Panc1 (cell line): ENCODE results near the gene PRDX2. TPM values are rescaled to one million over a fixed set of nuclear protein-coding genes. Genes with fewer than 3 reads are reported as not detected.

Experiments
- ATAC-seq: fragments of 200-7000 bp; cut with Tn5 transposase; 2 replicates; pipeline ENCODE4 v1.9.1; 2020; ENCODE audit warnings: mild to moderate bottlenecking, moderate library complexity
- BruUV-seq: library from RNA; stranded (reverse); fragments of 400-500 nt; replicated peaks from 2 replicates; lab custom pipeline; 2021; lab: Mats Ljungman, UMichigan
- CTCF ChIA-PET: fragments of 300-600 bp; sonication (Branson Sonifier 250); formaldehyde crosslinking; loops from one replicate; lab custom pipeline; 2022; ENCODE audit warnings: antibody characterized with exemption; lab: Charles Lee
- POLR2A ChIA-PET: fragments of 300-600 bp; sonication (Branson Sonifier 250); formaldehyde crosslinking; loops from one replicate; lab custom pipeline; 2022; ENCODE audit warnings: antibody characterized with exemption; lab: Charles Lee
- DNase-seq: peaks from one replicate; pipeline ENCODE4 v3.0.0-alpha.2; 2010; ENCODE audit warnings: low read depth, low spot score
- H3K27ac ChIP-seq: 2 replicates; pipeline ENCODE4 v1.5.1; 2011; ENCODE audit warnings: mild to moderate bottlenecking, low read length, inconsistent platforms
- H3K27me3 ChIP-seq: fragments of 200-500 bp; sonication (Bioruptor generic); 2 replicates; pipeline ENCODE4 v1.6.0; 2014; ENCODE audit warnings: low read length, inconsistent platforms; ENCODE audit not compliant: control insufficient read depth, insufficient read depth
- H3K36me3 ChIP-seq: fragments of 200-500 bp; sonication (Bioruptor generic); 2 replicates; pipeline ENCODE4 v1.5.1; 2014; ENCODE audit warnings: inconsistent platforms, mild to moderate bottlenecking, low read length, moderate library complexity; ENCODE audit not compliant: control insufficient read depth, insufficient read depth
- H3K4me1 ChIP-seq: 2 replicates; pipeline ENCODE4 v1.5.1; 2011; ENCODE audit warnings: inconsistent platforms, mild to moderate bottlenecking, low read length, moderate library complexity; ENCODE audit not compliant: control insufficient read depth, insufficient read depth
- H3K4me3 ChIP-seq, 2 experiments: 2 replicates each; pipeline ENCODE4 v1.5.1; 2011 to 2012; ENCODE audit warnings: low read depth in 2 of 2, low read length in 2 of 2, mild to moderate bottlenecking in 2 of 2, inconsistent platforms in 1 of 2, moderate library complexity in 1 of 2
- H3K9me3 ChIP-seq: fragments of 200-500 bp; sonication (Bioruptor generic); 2 replicates; pipeline ENCODE4 v1.5.1; 2014; ENCODE audit warnings: low read depth, mild to moderate bottlenecking, inconsistent platforms, low read length, moderate library complexity; ENCODE audit not compliant: control insufficient read depth, insufficient read depth
- CTCF ChIP-seq: fragments of 450-650 bp; IDR thresholded peaks from 2 replicates; pipeline ENCODE4 v1.5.1; 2017; ENCODE audit warnings: mild to moderate bottlenecking
- POLR2AphosphoS5 ChIP-seq: IDR thresholded peaks from 2 replicates; pipeline ENCODE4 v1.6.1; 2012; ENCODE audit warnings: mild to moderate bottlenecking, low read depth, low read length, moderate library complexity
- REST ChIP-seq, 2 experiments: IDR thresholded peaks; 2 replicates each; pipeline ENCODE4 v1.6.1; 2011 to 2012; ENCODE audit warnings: low read depth in 2 of 2, control low read depth in 1 of 2, low read length in 1 of 2, mild to moderate bottlenecking in 1 of 2, moderate library complexity in 1 of 2; ENCODE audit not compliant: insufficient read depth in 1 of 2
- SIN3A ChIP-seq: IDR thresholded peaks from 2 replicates; pipeline ENCODE4 v1.6.1; 2012; ENCODE audit warnings: low read depth, mild to moderate bottlenecking, low read length, moderate library complexity, borderline replicate concordance; ENCODE audit not compliant: insufficient read depth
- TCF7L2 ChIP-seq: IDR thresholded peaks from 2 replicates; pipeline ENCODE4 v1.6.1; 2011; ENCODE audit warnings: mild to moderate bottlenecking, low read depth, low read length, inconsistent platforms
- in situ Hi-C: cut with HindIII; loops from 2 replicates; pipeline ENCODE4 v1.10.0; 2016; ENCODE audit warnings: low sequenced_read_pairs, low pct_unique_long_range_greater_than_20kb
- intact Hi-C: fragments of 100-400 bp; cut with micrococcal nuclease; formaldehyde crosslinking; loops from one replicate; pipeline ENCODE4 v1.10.0; 2022; ENCODE audit not compliant: unreplicated experiment
- total RNA-seq: library from RNA; stranded (reverse); gene quantifications from one replicate; pipeline ENCODE4 v1.2.1, GENCODE V29; 2021; ENCODE audit not compliant: unreplicated experiment

Gene PRDX2
- total RNA-seq, 1 experiment from 2014 or later: 61.0 TPM

- peak; percentile 96 for TF ChIP-seq CTCF
- TF ChIP-seq POLR2AphosphoS5: no peak
- in situ Hi-C loops: no loop called here
- peak overlapping the region; percentile 59; the same call in 1 of the 2 replicates for H3K27ac ChIP-seq
These were observed 43.9 kb downstream of the PRDX2 start for GRCh38 chr19:12757544-12758274.

GRCh38 chr19:12756150-12756883 lies 45.3 kb downstream of the PRDX2 start:
- no TSS peak for BruUV-seq
- DNase-seq: no peak
- H3K4me3 ChIP-seq: no peak overlapping the region
- no peaks in the 10 kb centered on the region for H3K4me1 ChIP-seq
- no peaks in the 10 kb centered on the region for H3K9me3 ChIP-seq
- H3K27me3 ChIP-seq: no peaks in the 10 kb centered on the region
- no peaks in the 10 kb centered on the region for H3K36me3 ChIP-seq
- no peak for ATAC-seq
- intact Hi-C loops: no loop called here
- TF ChIP-seq SIN3A: no peak
- TF ChIP-seq REST (IDR thresholded peaks at IDR 0.05; ENCODE audit: insufficient read depth in 1 of 2, low read depth in 2 of 2, low read length in 1 of 2): no peak
- no peak for TF ChIP-seq TCF7L2
- no peak for TF ChIP-seq CTCF
- no peak for TF ChIP-seq POLR2AphosphoS5
- CTCF ChIA-PET: no interaction called here
- POLR2A ChIA-PET: interaction anchor here (0.6 kb wide), 1 partner anchor 12 kb away, joined by 3 read pairs; no protein-coding TSS in a partner anchor
- in situ Hi-C loops: no loop called here
- H3K27ac ChIP-seq: no peak overlapping the region

More at GRCh38 chr19:12757544-12758274, 43.9 kb downstream of the PRDX2 start:
- intact Hi-C loops: no loop called here
- CTCF ChIA-PET: interaction anchor here (0.6 to 1.0 kb wide), 4 partner anchors 8 to 162 kb away, joined by 3 to 7 read pairs (median 4); partner anchors contain the start of gene SYCE2
- Histone ChIP-seq H3K4me3 (peak overlapping the region; percentile 44 to 55), H3K36me3 (no peaks in the 10 kb centered on the region), H3K27me3 (no peaks in the 10 kb centered on the region), H3K9me3 (no peaks in the 10 kb centered on the region), H3K4me1 (no peaks in the 10 kb centered on the region)
- BruUV-seq: no TSS peak
- peak; percentile 93 for ATAC-seq
- POLR2A ChIA-PET: interaction anchor here (0.6 kb wide), 1 partner anchor 41 kb away, joined by 4 read pairs; no protein-coding TSS in a partner anchor
- no peak for DNase-seq
